Hepatocyte (in vitro differentiated cells): ENCODE data around the gene CHRNA4. TPM values are rescaled to one million over a fixed set of nuclear protein-coding genes. Genes with fewer than 3 reads are reported as not detected.

Source experiments
- DNase-seq: peaks from one replicate; pipeline ENCODE4 v3.0.0-alpha.2; 2016; ENCODE audit warnings: low spot score
- H2AFZ ChIP-seq: fragments of 200-600 bp; sonication (generic); 2 replicates; pipeline ENCODE4 v1.6.0; 2016; ENCODE audit warnings: antibody characterized with exemption, mild to moderate bottlenecking
- H3K27ac ChIP-seq: fragments of 200-600 bp; sonication (generic); 2 replicates; pipeline ENCODE4 v1.5.1; 2016; ENCODE audit warnings: mild to moderate bottlenecking
- H3K27me3 ChIP-seq: fragments of 200-600 bp; sonication (generic); 2 replicates; pipeline ENCODE4 v1.6.1; 2016
- H3K36me3 ChIP-seq: fragments of 200-600 bp; sonication (generic); replicated peaks from 2 replicates; pipeline ENCODE4 v1.5.1; 2016; ENCODE audit warnings: low read depth; ENCODE audit not compliant: insufficient read depth
- H3K4me1 ChIP-seq: fragments of 200-600 bp; sonication (generic); 2 replicates; pipeline ENCODE4 v1.5.1; 2016; ENCODE audit warnings: mild to moderate bottlenecking, moderate library complexity; ENCODE audit not compliant: insufficient read depth
- H3K4me2 ChIP-seq: fragments of 200-600 bp; sonication (generic); 2 replicates; pipeline ENCODE4 v1.6.0; 2016
- H3K4me3 ChIP-seq: fragments of 200-600 bp; sonication (generic); 2 replicates; pipeline ENCODE4 v1.5.1; 2016; ENCODE audit warnings: mild to moderate bottlenecking
- H3K79me2 ChIP-seq: fragments of 200-600 bp; sonication (generic); 2 replicates; pipeline ENCODE4 v1.6.0; 2017; ENCODE audit warnings: mild to moderate bottlenecking
- H3K9me2 ChIP-seq: fragments of 200-600 bp; sonication (generic); replicated peaks from 2 replicates; pipeline ENCODE4 v1.6.0; 2017; ENCODE audit warnings: mild to moderate bottlenecking; ENCODE audit not compliant: insufficient read depth
- H3K9me3 ChIP-seq: fragments of 200-600 bp; sonication (generic); 2 replicates; pipeline ENCODE4 v1.5.1; 2016; ENCODE audit warnings: low read depth, mild to moderate bottlenecking
- H4K20me1 ChIP-seq: fragments of 200-600 bp; sonication (generic); 2 replicates; pipeline ENCODE4 v1.6.0; 2016; ENCODE audit warnings: mild to moderate bottlenecking; ENCODE audit not compliant: insufficient read depth, poor library complexity, severe bottlenecking
- EZH2 ChIP-seq: fragments of 200-600 bp; sonication (generic); IDR thresholded peaks from 2 replicates; pipeline ENCODE4 v1.6.1; 2016; ENCODE audit warnings: antibody characterized with exemption, mild to moderate bottlenecking, borderline replicate concordance
- EZH2phosphoT487 ChIP-seq: fragments of 200-600 bp; sonication (generic); IDR thresholded peaks from one replicate; pipeline ENCODE4 v1.6.1; 2018; ENCODE audit warnings: antibody characterized with exemption, mild to moderate bottlenecking, low read depth, moderate library complexity; ENCODE audit not compliant: unreplicated experiment, severe bottlenecking
- WGBS: methylation state at CpG from one replicate; pipeline ENCODE4 v1.1.6; 2016; ENCODE audit warnings: low lambda C conversion rate; ENCODE audit errors: missing lambda C conversion rate; 5-methylcytosine and 5-hydroxymethylcytosine counted together
- polyA plus RNA-seq: library from polyadenylated mRNA; unstranded; fragments of >200 nt; fragmentation: Nextera tagmentation; extraction: Ambion mirVana; gene quantifications from 2 replicates; pipeline ENCODE4 v1.2.1, GENCODE V29; 2016
- total RNA-seq: library from RNA; depleted of rRNA; stranded (reverse); fragments of >200 nt; gene quantifications from 2 replicates; pipeline ENCODE4 v1.2.3, GENCODE V29; 2014
- TF ChIP-seq, protein P1 (sequence below): fragments of 200-600 bp; sonication (generic); IDR thresholded peaks from 2 replicates; pipeline ENCODE4 v1.5.1; 2016; ENCODE audit warnings: antibody characterized with exemption, mild to moderate bottlenecking; ENCODE audit not compliant: poor library complexity

The CHRNA4 gene
- total and polyA plus RNA-seq, 2 experiments from 2014 or later = 0.25 TPM; not detected in 1

DNA sequence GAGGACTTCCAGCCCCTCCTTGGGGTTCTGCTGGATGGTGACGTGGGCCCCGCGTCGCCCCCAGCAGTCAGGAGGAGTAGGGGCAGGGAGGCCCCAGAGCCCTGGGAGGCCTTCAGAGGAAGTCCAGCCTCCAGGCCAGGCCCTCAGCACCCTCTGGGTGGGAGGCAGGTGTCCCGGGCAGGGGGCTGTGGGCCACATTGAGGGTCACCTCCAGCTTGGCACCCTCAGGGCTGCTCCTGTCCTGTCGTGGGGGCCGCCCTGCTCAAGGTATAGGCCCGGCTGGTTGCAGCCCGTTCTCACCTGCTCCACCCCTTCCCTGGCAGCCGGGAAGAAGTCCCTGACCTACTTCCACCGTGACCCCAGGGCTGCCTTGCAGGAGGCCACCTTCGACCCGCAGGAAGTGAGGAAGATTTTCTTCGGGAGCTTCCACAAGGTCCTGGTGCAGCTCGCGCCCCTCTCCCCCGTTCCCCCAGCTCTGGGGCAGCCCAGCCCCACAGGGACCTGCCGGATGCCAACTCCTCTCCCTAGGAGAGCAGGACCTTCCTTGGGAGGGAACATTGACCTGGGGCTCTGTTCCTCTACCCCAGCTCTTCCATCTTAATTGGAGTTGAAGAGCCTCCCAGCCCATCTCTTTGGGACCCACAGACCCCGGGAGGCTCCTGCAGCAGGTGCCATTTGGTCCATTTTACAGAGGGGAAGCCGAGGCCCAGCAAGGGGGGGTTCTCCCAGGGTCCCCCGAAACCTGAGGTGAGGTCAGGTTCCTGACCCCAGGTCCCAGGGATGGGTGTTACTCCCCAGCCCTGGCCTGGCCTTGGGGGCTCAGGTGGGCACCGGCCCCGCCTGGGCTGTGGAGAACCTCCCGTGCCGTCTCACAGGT, 41.7 kb downstream of the CHRNA4 start:
- TF ChIP-seq, protein P1, sequence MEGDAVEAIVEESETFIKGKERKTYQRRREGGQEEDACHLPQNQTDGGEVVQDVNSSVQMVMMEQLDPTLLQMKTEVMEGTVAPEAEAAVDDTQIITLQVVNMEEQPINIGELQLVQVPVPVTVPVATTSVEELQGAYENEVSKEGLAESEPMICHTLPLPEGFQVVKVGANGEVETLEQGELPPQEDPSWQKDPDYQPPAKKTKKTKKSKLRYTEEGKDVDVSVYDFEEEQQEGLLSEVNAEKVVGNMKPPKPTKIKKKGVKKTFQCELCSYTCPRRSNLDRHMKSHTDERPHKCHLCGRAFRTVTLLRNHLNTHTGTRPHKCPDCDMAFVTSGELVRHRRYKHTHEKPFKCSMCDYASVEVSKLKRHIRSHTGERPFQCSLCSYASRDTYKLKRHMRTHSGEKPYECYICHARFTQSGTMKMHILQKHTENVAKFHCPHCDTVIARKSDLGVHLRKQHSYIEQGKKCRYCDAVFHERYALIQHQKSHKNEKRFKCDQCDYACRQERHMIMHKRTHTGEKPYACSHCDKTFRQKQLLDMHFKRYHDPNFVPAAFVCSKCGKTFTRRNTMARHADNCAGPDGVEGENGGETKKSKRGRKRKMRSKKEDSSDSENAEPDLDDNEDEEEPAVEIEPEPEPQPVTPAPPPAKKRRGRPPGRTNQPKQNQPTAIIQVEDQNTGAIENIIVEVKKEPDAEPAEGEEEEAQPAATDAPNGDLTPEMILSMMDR = no peak
- TF ChIP-seq EZH2phosphoT487 (no peak), EZH2 (no peak)
- H2AFZ ChIP-seq = no peak overlapping the region
- H3K4me1 ChIP-seq = no peaks in the 10 kb centered on the region
- H3K27ac ChIP-seq = no peak overlapping the region
- H3K4me3 ChIP-seq = no peak overlapping the region
- H4K20me1 ChIP-seq = no peaks in the 10 kb centered on the region
- H3K36me3 ChIP-seq = no peaks in the 10 kb centered on the region
- 88% methylated on average over 23 of the region's 25 CpGs for WGBS
- DNase-seq = no peak
- no peaks in the 10 kb centered on the region for H3K79me2 ChIP-seq
- H3K27me3 ChIP-seq = no peaks in the 10 kb centered on the region
- H3K4me2 ChIP-seq = no peak overlapping the region
- no peaks in the 10 kb centered on the region for H3K9me2 ChIP-seq
- H3K9me3 ChIP-seq = no peaks in the 10 kb centered on the region

DNA sequence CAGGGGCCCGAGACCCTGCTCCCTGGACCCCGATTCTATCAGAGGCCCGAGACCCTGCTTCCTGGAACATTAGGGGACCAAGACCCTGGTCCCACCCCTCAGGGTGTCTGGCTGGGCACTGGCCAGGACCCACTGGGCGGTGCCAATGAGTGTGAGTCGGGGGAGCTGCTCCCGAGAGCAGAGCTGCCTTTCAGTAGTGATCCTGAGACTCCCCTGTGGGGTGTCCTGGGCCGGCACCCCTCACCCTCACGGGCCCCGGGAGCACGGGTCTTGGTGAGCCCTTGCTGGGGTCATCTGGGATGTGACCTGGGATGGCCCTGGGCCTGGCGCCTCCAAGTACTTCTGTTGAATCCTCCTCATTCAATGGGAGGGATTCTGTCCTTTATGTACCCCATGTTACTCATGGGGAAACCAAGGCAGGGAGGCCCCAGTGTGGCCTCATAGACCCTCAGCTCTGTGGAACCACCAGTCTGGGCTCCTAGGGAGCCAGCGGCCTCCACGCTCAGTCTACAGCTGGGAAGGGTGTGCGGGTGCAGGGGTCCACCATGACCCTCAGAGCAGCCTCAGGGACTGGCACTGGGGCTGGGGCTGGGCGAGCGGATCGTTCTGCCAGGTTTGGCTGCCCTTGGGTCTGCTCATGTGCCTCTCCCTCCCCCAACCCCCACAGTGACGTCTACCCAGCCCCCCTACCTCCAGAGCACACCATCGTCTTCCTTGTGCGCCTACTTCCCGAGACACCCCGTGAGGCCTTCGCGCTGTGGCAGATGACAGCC, 42.6 kb downstream of the CHRNA4 start:
- no peak for DNase-seq
- H3K27me3 ChIP-seq = no peaks in the 10 kb centered on the region
- H3K36me3 ChIP-seq = no peaks in the 10 kb centered on the region
- H3K4me3 ChIP-seq = no peak overlapping the region
- H3K4me1 ChIP-seq = no peaks in the 10 kb centered on the region
- no peak overlapping the region for H2AFZ ChIP-seq
- no peak overlapping the region for H3K27ac ChIP-seq
- 93% methylated on average over 22 of the region's 24 CpGs for WGBS
- H4K20me1 ChIP-seq = no peaks in the 10 kb centered on the region
- no peak overlapping the region for H3K4me2 ChIP-seq
- H3K79me2 ChIP-seq = no peaks in the 10 kb centered on the region
- no peaks in the 10 kb centered on the region for H3K9me2 ChIP-seq
- no peaks in the 10 kb centered on the region for H3K9me3 ChIP-seq
- TF ChIP-seq, protein P1 = no peak
- TF ChIP-seq EZH2 (no peak), EZH2phosphoT487 (no peak)

DNA sequence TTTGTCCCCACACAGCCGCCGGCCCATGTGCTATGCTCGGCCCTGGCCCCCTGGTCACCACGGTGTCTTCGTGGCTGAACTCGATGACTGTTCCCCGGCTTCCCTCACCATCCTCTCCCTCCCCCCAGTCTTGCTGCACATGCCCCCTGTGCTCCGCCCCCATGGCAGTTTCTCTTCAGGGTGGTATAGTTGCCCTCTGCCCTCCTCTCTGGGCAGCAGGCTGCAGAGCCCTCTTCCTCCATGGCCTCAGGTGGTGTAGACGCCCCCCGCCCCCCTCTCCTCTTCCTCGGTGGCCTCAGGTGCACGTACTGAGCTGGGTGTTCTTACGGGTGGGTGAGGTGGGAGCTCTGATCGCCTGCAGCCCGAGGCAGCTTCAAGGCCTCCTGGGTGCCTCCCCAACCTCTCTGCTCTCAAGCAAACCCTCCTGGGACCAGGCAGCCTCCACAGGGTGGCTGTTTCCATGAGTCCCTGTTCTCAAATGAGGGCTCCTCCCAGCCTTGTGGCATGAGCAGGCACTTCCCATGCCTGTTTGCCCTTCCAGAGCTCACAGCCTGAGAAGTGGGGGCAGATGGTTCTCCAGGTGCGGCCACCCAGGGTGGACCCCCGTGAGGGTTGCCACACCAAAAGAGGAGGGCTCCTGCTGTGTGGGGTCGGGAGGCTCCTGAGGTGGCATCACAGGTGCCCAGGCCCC, 43.4 kb downstream of the CHRNA4 start:
- no peaks in the 10 kb centered on the region for H4K20me1 ChIP-seq
- H3K36me3 ChIP-seq = no peaks in the 10 kb centered on the region
- H3K9me3 ChIP-seq = no peaks in the 10 kb centered on the region
- H3K27ac ChIP-seq = no peak overlapping the region
- H2AFZ ChIP-seq = no peak overlapping the region
- no peaks in the 10 kb centered on the region for H3K27me3 ChIP-seq
- no peaks in the 10 kb centered on the region for H3K79me2 ChIP-seq
- no peak for DNase-seq
- no peak for TF ChIP-seq EZH2phosphoT487
- TF ChIP-seq EZH2 = no peak
- TF ChIP-seq, protein P1 = no peak
- no peaks in the 10 kb centered on the region for H3K4me1 ChIP-seq
- H3K9me2 ChIP-seq = no peaks in the 10 kb centered on the region
- 87% methylated on average over 17 of the region's 18 CpGs for WGBS
- H3K4me3 ChIP-seq = no peak overlapping the region
- no peak overlapping the region for H3K4me2 ChIP-seq
